Activated B cell treated with CpG ODN at 0.5 μM for 24 hours (primary cell): ENCODE results near the gene FUT8. TPM values are rescaled to one million over a fixed set of nuclear protein-coding genes. Genes with fewer than 3 reads are reported as not detected.
"Not testable (repeated sequence)": the region's sequence is repeated elsewhere in the genome, so short reads cannot be mapped to it uniquely, and the experiment has no call there.

Source experiments
- ATAC-seq: fragments of 200-7000 bp; cut with Tn5 transposase; one replicate; pipeline ENCODE4 v1.10.0; 2021; ENCODE audit warnings: low read depth, mild to moderate bottlenecking, moderate library complexity
- CTCF ChIA-PET: fragments of 350-600 bp; sonication (Branson Sonifier 250); formaldehyde crosslinking; loops from one replicate; lab custom pipeline; 2021; ENCODE audit warnings: antibody characterized with exemption; lab: Charles Lee
- POLR2A ChIA-PET: fragments of 350-600 bp; sonication (Branson Sonifier 250); formaldehyde crosslinking; loops from one replicate; lab custom pipeline; 2021; ENCODE audit warnings: antibody characterized with exemption; lab: Charles Lee
- DNase-seq: peaks from one replicate; pipeline ENCODE4 v3.0.0; 2022
- H3K27ac Mint-ChIP-seq: one replicate; pipeline ENCODE4 v1.8.0; 2020; ENCODE audit warnings: mixed read lengths
- H3K27me3 Mint-ChIP-seq: one replicate; pipeline ENCODE4 v1.8.0; 2021; ENCODE audit warnings: mixed read lengths
- H3K36me3 Mint-ChIP-seq: one replicate; pipeline ENCODE4 v1.8.0; 2021; ENCODE audit warnings: low read depth, mixed read lengths
- H3K4me1 Mint-ChIP-seq: one replicate; pipeline ENCODE4 v1.8.0; 2021; ENCODE audit warnings: mixed read lengths
- H3K4me3 Mint-ChIP-seq: one replicate; pipeline ENCODE4 v1.8.0; 2020; ENCODE audit warnings: mild to moderate bottlenecking, mixed read lengths
- H3K9me3 Mint-ChIP-seq: one replicate; pipeline ENCODE4 v1.8.0; 2020; ENCODE audit warnings: mixed read lengths
- intact Hi-C: fragments of 100-400 bp; cut with micrococcal nuclease; formaldehyde crosslinking; loops from one replicate; pipeline ENCODE4 v1.15.1; 2024
- total RNA-seq: library from RNA; stranded (reverse); gene quantifications from 2 replicates; pipeline ENCODE4 v1.2.3, GENCODE V29; 2022
- TF ChIP-seq, protein P1 (sequence below): fragments of 200-600 bp; IDR thresholded peaks from one replicate; pipeline ENCODE4 v1.8.0; 2022; ENCODE audit warnings: antibody characterized with exemption, mild to moderate bottlenecking

The FUT8 gene
- total RNA-seq, 1 donor from 2014 or later: 123 TPM

DNA sequence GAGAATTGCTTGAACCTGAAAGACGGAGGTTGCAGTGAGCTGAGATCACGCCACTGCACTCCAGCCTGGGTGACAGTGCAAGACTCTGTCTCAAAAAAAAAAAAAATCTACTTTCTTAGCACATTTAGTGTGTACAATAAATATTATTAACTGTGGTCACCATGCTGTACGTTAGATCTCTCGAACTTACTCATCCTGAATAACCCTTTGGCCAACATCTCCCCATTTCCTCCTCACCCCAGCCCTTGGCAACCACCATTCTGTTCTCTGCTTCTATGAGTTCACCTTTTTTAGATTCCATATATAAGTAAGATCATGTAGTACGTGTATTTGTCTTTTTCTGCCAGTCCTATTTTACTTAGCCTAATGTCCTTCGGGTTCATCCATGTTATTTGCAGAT lies 13.4 kb downstream of the FUT8 start:
- intact Hi-C loops: no loop called here
- no peak for ATAC-seq
- Mint-ChIP-seq H3K4me1 (peaks cover 59% of the 10 kb centered on the region), H3K4me3 (no peak overlapping the region), H3K9me3 (no peaks in the 10 kb centered on the region), H3K36me3 (peaks cover 31% of the 10 kb centered on the region), H3K27ac (peak overlapping the region; percentile 50), H3K27me3 (no peaks in the 10 kb centered on the region)
- DNase-seq: no peak
- TF ChIP-seq, protein P1, sequence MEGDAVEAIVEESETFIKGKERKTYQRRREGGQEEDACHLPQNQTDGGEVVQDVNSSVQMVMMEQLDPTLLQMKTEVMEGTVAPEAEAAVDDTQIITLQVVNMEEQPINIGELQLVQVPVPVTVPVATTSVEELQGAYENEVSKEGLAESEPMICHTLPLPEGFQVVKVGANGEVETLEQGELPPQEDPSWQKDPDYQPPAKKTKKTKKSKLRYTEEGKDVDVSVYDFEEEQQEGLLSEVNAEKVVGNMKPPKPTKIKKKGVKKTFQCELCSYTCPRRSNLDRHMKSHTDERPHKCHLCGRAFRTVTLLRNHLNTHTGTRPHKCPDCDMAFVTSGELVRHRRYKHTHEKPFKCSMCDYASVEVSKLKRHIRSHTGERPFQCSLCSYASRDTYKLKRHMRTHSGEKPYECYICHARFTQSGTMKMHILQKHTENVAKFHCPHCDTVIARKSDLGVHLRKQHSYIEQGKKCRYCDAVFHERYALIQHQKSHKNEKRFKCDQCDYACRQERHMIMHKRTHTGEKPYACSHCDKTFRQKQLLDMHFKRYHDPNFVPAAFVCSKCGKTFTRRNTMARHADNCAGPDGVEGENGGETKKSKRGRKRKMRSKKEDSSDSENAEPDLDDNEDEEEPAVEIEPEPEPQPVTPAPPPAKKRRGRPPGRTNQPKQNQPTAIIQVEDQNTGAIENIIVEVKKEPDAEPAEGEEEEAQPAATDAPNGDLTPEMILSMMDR: no peak
- ChIA-PET CTCF (interaction anchor here (1.8 kb wide), 1 partner anchor 12 kb away, joined by 4 read pairs; no protein-coding TSS in a partner anchor), POLR2A (interaction anchor here (0.8 kb wide), 1 partner anchor 11 kb away, joined by 3 read pairs; no protein-coding TSS in a partner anchor)

DNA sequence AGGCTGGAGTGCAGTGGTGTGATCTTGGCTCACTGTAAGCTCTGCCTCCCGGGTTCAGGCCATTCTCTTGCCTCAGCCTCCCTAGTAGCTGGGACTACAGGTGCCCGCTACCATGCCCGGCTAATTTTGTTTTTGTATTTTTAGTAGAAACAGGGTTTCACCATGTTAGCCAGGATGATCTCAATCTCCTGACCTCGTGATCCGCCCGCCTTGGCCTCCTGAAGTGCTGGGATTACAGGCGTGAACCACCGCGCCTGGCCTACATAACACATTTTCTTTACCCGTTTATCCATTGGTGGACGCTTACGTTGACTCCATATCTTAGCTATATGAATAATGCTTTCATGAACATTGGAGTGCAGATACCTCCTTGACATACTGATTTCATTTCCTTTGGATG lies 14.4 kb downstream of the FUT8 start:
- peaks cover 56% of the 10 kb centered on the region for H3K4me1 Mint-ChIP-seq

DNA sequence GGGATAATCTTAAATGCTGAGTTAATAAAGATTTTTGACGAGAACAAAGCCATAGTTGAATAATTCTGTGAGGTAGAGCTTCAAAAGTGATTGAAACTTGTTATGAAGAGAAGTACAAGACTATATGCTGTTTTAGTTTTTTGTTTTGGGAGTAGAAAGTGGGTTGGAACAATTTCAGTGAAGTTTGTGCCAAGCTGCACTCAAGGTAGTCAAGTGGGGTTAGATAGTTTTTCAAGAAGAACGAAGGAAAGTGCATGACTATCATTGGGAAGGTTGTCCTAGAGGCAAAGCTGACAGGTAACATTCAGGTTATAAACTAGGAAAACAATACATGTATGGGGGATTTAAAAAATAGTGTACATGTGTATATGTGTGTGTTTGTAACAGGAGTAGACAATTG lies 16.2 kb downstream of the FUT8 start:
- Mint-ChIP-seq H3K27me3 (no peaks in the 10 kb centered on the region), H3K4me3 (no peak overlapping the region), H3K36me3 (peaks cover 26% of the 10 kb centered on the region), H3K4me1 (peaks cover 69% of the 10 kb centered on the region), H3K27ac (no peak overlapping the region), H3K9me3 (no peaks in the 10 kb centered on the region)
- ATAC-seq (no peak), DNase-seq (no peak)
- TF ChIP-seq, protein P1: no peak
- ChIA-PET POLR2A (no interaction called here), CTCF (interaction anchor here (2.6 kb wide), 1 partner anchor 13 kb away, joined by 9 read pairs; no protein-coding TSS in a partner anchor)
- intact Hi-C loops: no loop called here

More for the DNA sequence above, 14.4 kb downstream of the FUT8 start:
- intact Hi-C loops, DNase-seq, H3K27me3 Mint-ChIP-seq, H3K9me3 Mint-ChIP-seq, CTCF ChIA-PET, H3K27ac Mint-ChIP-seq, ATAC-seq, POLR2A ChIA-PET, H3K4me3 Mint-ChIP-seq: not testable (repeated sequence)
- H3K36me3 Mint-ChIP-seq: peaks cover 31% of the 10 kb centered on the region

DNA sequence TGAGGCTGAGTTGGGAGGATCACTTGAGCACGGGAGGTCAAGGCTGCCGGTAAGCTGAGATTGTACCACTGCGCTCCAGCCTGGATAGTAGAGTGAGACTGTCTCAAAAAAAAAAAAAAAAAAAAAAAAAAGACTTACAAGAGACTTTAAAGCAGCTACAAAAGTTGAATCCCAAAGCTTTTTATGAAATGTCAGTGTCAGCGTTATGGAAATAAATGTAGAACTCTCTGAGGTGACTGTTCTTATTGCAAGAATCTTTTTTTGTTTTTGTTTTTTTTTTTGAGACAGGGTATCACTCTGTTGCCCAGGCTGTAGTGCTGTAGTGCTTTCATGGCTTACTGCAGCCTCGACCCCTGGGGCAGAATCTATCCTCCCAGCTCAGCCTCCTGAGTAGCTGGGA lies 17.2 kb downstream of the FUT8 start:
- no peaks in the 10 kb centered on the region for H3K27me3 Mint-ChIP-seq
- DNase-seq: no peak
- ChIA-PET POLR2A (interaction anchor here (0.6 to 0.7 kb wide), 3 partner anchors 61 to 308 kb away, joined by 3 to 16 read pairs (median 4); no protein-coding TSS in a partner anchor), CTCF (interaction anchor here (2.6 kb wide), 1 partner anchor 14 kb away, joined by 9 read pairs; no protein-coding TSS in a partner anchor)
- intact Hi-C loops: loop anchor here (5.0 kb wide), 1 partner anchor 43 kb away; no protein-coding TSS in a partner anchor
- peaks cover 72% of the 10 kb centered on the region for H3K4me1 Mint-ChIP-seq
- TF ChIP-seq, protein P1: no peak
- H3K36me3 Mint-ChIP-seq: peaks cover 27% of the 10 kb centered on the region
- H3K27ac Mint-ChIP-seq: no peak overlapping the region
- ATAC-seq: no peak
- peaks cover under 1% of the 10 kb centered on the region for H3K9me3 Mint-ChIP-seq
- no peak overlapping the region for H3K4me3 Mint-ChIP-seq

DNA sequence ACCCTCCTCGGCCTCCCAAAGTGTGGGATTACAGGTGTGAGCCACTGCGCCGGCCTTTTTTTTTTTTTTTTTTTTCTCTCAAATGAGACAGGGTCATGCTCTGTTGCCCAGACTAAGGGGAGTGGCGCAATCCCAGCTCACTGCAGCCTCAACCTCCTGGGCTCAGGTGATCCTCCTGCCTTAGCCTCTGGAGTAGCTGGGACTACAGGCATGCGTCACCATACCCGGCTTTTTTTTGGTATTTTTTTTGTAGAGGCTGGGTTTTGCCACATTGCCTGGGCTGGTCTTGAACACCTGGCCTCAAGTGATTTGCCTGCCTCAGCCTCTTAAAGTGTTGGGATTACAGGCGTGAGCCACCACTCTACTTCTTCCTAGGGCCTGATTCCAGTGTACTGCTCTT lies 18.7 kb downstream of the FUT8 start:
- ChIA-PET POLR2A (interaction anchor here (0.7 kb wide), 1 partner anchor 114 kb away, joined by 5 read pairs; no protein-coding TSS in a partner anchor), CTCF (no interaction called here)
- Mint-ChIP-seq H3K27me3 (no peaks in the 10 kb centered on the region), H3K9me3 (peaks cover 6% of the 10 kb centered on the region), H3K4me1 (peaks cover 67% of the 10 kb centered on the region), H3K4me3 (no peak overlapping the region), H3K27ac (no peak overlapping the region), H3K36me3 (peaks cover 36% of the 10 kb centered on the region)
- intact Hi-C loops: loop anchor here (5.0 kb wide), 1 partner anchor 41 kb away; no protein-coding TSS in a partner anchor
- TF ChIP-seq, protein P1: no peak
- no peak for ATAC-seq
- DNase-seq: no peak
